Measurements from ENCODE around the gene SFXN4.
"Not testable (repeated sequence)": the region's sequence is repeated elsewhere in the genome, so short reads cannot be mapped to it uniquely, and the experiment has no call there.

Gene SFXN4

GRCh38 chr10:119113751-119114732 lies 51.5 kb downstream of the SFXN4 start:
- TF ChIP-seq CTCF (IDR thresholded peaks at IDR 0.05; ENCODE audit: low read depth, low read length, missing control alignments) = no peak
- H3K4me3 ChIP-seq (replicated peaks; ENCODE audit: low read depth, low read length) = no peak overlapping the region
- DNase-seq (ENCODE audit: extremely low read depth, low read depth) = no peak

- no peak for DNase-seq (ENCODE audit: extremely low read depth, low read depth)
- no peak overlapping the region for H3K4me3 ChIP-seq (replicated peaks; ENCODE audit: low read depth, low read length)
- TF ChIP-seq CTCF (IDR thresholded peaks at IDR 0.05; ENCODE audit: low read depth, low read length, missing control alignments) = no peak
These were observed 53.5 kb downstream of the SFXN4 start for GRCh38 chr10:119112056-119112455.

GRCh38 chr10:119107771-119108170 lies 57.7 kb downstream of the SFXN4 start:
- not testable (repeated sequence) for DNase-seq (ENCODE audit: extremely low read depth, low read depth); H3K4me3 ChIP-seq (replicated peaks; ENCODE audit: low read depth, low read length)

GRCh38 chr10:119107106-119107505 lies 58.4 kb downstream of the SFXN4 start:
- DNase-seq (ENCODE audit: extremely low read depth, low read depth); H3K4me3 ChIP-seq (replicated peaks; ENCODE audit: low read depth, low read length): not testable (repeated sequence)

- DNase-seq (ENCODE audit: extremely low read depth, low read depth); H3K4me3 ChIP-seq (replicated peaks; ENCODE audit: low read depth, low read length): not testable (repeated sequence)
These were observed 59.6 kb downstream of the SFXN4 start for GRCh38 chr10:119105899-119106298.

GRCh38 chr10:119105155-119105554 lies 60.4 kb downstream of the SFXN4 start:
- no peak for TF ChIP-seq CTCF (IDR thresholded peaks at IDR 0.05; ENCODE audit: low read depth, low read length, missing control alignments)
- DNase-seq (ENCODE audit: extremely low read depth, low read depth) = no peak
- peak overlapping the region; percentile 74 for H3K4me3 ChIP-seq (replicated peaks; ENCODE audit: low read depth, low read length)

GRCh38 chr10:119104654-119105015 lies 60.9 kb downstream of the SFXN4 start:
- no peak for DNase-seq (ENCODE audit: extremely low read depth, low read depth)
- H3K4me3 ChIP-seq (replicated peaks; ENCODE audit: low read depth, low read length) = peak overlapping the region; percentile 74
- TF ChIP-seq CTCF (IDR thresholded peaks at IDR 0.05; ENCODE audit: low read depth, low read length, missing control alignments) = no peak

GRCh38 chr10:119103903-119104653 lies 61.4 kb downstream of the SFXN4 start, which contains the start of gene DENND10:
DENND10 (plus strand) TSS chr10:119104113; CDS start chr10:119104143, 30 bp downstream.
- TF ChIP-seq CTCF (IDR thresholded peaks at IDR 0.05; ENCODE audit: low read depth, low read length, missing control alignments) = no peak
- DNase-seq (ENCODE audit: extremely low read depth, low read depth) = no peak
- peak within 1 kb of the TSS; percentile 74 for H3K4me3 ChIP-seq (replicated peaks; ENCODE audit: low read depth, low read length)

All from HFF-Myc (cell line).